GM18870 (cell line): ENCODE data around the gene CDC42BPA.

Experiments used
- ATAC-seq: cut with Tn5 transposase; IDR thresholded peaks from one replicate; pipeline ENCODE4 v1.9.1; 2021; ENCODE audit warnings: moderate library complexity; ENCODE audit not compliant: unreplicated experiment

Gene CDC42BPA

GRCh38 chr1:227070638-227071285, 247.5 kb downstream of the CDC42BPA start:
- ATAC-seq, result no peak

- no peak for ATAC-seq
Observed at GRCh38 chr1:227069490-227069889, 248.8 kb downstream of the CDC42BPA start.

- ATAC-seq, result no peak
Observed at GRCh38 chr1:227068883-227069282, 249.4 kb downstream of the CDC42BPA start.

GRCh38 chr1:227066999-227067398, 251.3 kb downstream of the CDC42BPA start:
- no peak for ATAC-seq

- ATAC-seq, result no peak
Observed at GRCh38 chr1:227065311-227065710, 253.0 kb downstream of the CDC42BPA start.

GRCh38 chr1:227062306-227062705, 256.0 kb downstream of the CDC42BPA start:
- ATAC-seq, result no peak

GRCh38 chr1:227059076-227059475, 259.2 kb downstream of the CDC42BPA start:
- ATAC-seq, result no peak

GRCh38 chr1:227058321-227058751, 260.0 kb downstream of the CDC42BPA start:
- no peak for ATAC-seq

GRCh38 chr1:227049253-227049652, 269.0 kb downstream of the CDC42BPA start:
- ATAC-seq, result no peak

GRCh38 chr1:227043755-227044154, 274.5 kb downstream of the CDC42BPA start:
- no peak for ATAC-seq

GRCh38 chr1:227042292-227042691, 276.0 kb downstream of the CDC42BPA start:
- no peak for ATAC-seq

GRCh38 chr1:227038401-227038800, 279.9 kb downstream of the CDC42BPA start:
- no peak for ATAC-seq

- ATAC-seq, result no peak
Observed at GRCh38 chr1:227037121-227037520, 281.2 kb downstream of the CDC42BPA start.

- no peak for ATAC-seq
Observed at GRCh38 chr1:227035316-227035715, 283.0 kb downstream of the CDC42BPA start.

- ATAC-seq, result no peak
Observed at GRCh38 chr1:227033880-227034279, 284.4 kb downstream of the CDC42BPA start.

- no peak for ATAC-seq
Observed at GRCh38 chr1:227032396-227032795, 285.9 kb downstream of the CDC42BPA start.

GRCh38 chr1:227016990-227017389, 301.3 kb downstream of the CDC42BPA start:
- ATAC-seq, result no peak

GRCh38 chr1:227010645-227011044, 307.6 kb downstream of the CDC42BPA start:
- no peak for ATAC-seq

- ATAC-seq, result no peak
Observed at GRCh38 chr1:227009937-227010336, 308.4 kb downstream of the CDC42BPA start.

GRCh38 chr1:227006226-227006796, 312.0 kb downstream of the CDC42BPA start:
- no peak for ATAC-seq

GRCh38 chr1:227004796-227005195, 313.5 kb downstream of the CDC42BPA start:
- ATAC-seq, result no peak

GRCh38 chr1:227003165-227003564, 315.1 kb downstream of the CDC42BPA start:
- no peak for ATAC-seq

- no peak for ATAC-seq
Observed at GRCh38 chr1:227002531-227003049, 315.7 kb downstream of the CDC42BPA start.
